OCI-LY3 (cell line): ENCODE measurements around the gene PLD6.

Source experiments
- H2AFZ ChIP-seq: fragments of 200-600, 300-600 bp; shearing (Covaris generic); 2 replicates; pipeline ENCODE4 v1.6.0; 2014; ENCODE audit warnings: antibody characterized with exemption, low read depth, low read length
- H3K27ac ChIP-seq: fragments of 200-600, 300-600 bp; sonication (generic); 2 replicates; pipeline ENCODE4 v1.5.1; 2014; ENCODE audit warnings: mild to moderate bottlenecking, low read length, moderate library complexity, mixed read lengths
- H3K27me3 ChIP-seq: fragments of 200-600, 300-600 bp; sonication (generic); 2 replicates; pipeline ENCODE4 v1.6.1; 2014; ENCODE audit warnings: low read depth, low read length, mixed read lengths
- H3K36me3 ChIP-seq: fragments of 200-600, 300-600 bp; sonication (generic); replicated peaks from 2 replicates; pipeline ENCODE3; 2014; ENCODE audit warnings: low read depth, low read length, mixed read lengths
- H3K4me1 ChIP-seq: fragments of 300-600, 200-600 bp; sonication (generic); 2 replicates; pipeline ENCODE4 v1.6.1; 2014; ENCODE audit warnings: low read length, mixed read lengths
- H3K4me2 ChIP-seq: fragments of 200-600, 300-600 bp; sonication (generic); 2 replicates; pipeline ENCODE4 v1.6.1; 2014; ENCODE audit warnings: low read length, mixed read lengths
- H3K4me3 ChIP-seq: fragments of 300-600, 200-600 bp; sonication (generic); 2 replicates; pipeline ENCODE4 v1.5.1; 2014; ENCODE audit warnings: antibody characterized with exemption, mild to moderate bottlenecking, low read length, moderate library complexity
- H3K79me2 ChIP-seq: fragments of 300-600, 200-600 bp; shearing (Covaris generic); 2 replicates; pipeline ENCODE4 v1.6.1; 2014; ENCODE audit warnings: mild to moderate bottlenecking, low read length, mixed read lengths
- H3K9ac ChIP-seq: fragments of 300-600, 200-600 bp; shearing (Covaris generic); 2 replicates; pipeline ENCODE4 v1.6.0; 2014; ENCODE audit warnings: mild to moderate bottlenecking, low read length, moderate library complexity
- H3K9me3 ChIP-seq: fragments of 200-600, 300-600 bp; shearing (Covaris generic); 2 replicates; pipeline ENCODE4 v1.6.1; 2014; ENCODE audit warnings: low read length, mixed read lengths; ENCODE audit not compliant: insufficient read depth
- H4K20me1 ChIP-seq: fragments of 200-600, 300-600 bp; sonication (generic); 2 replicates; pipeline ENCODE4 v1.6.1; 2016; ENCODE audit warnings: low read length, mixed read lengths; ENCODE audit not compliant: insufficient read depth
- EZH2phosphoT487 ChIP-seq: fragments of 200-600 bp; shearing (Covaris generic); IDR thresholded peaks from 2 replicates; pipeline ENCODE4 v1.6.1; 2018; ENCODE audit warnings: antibody characterized with exemption, mixed run types, low read depth
- TF ChIP-seq, protein P1 (sequence below): fragments of 200-600, 300-600 bp; sonication (generic); IDR thresholded peaks from 2 replicates; pipeline ENCODE4 v1.5.1; 2014; ENCODE audit warnings: antibody characterized with exemption, low read length, low read depth

The PLD6 gene

GRCh38 chr17:17252149-17252661 lies 46.1 kb upstream of the PLD6 start:
- Histone ChIP-seq H2AFZ (no peak overlapping the region), H3K27ac (no peak overlapping the region), H3K79me2 (no peaks in the 10 kb centered on the region), H3K4me1 (no peaks in the 10 kb centered on the region), H3K9me3 (no peaks in the 10 kb centered on the region), H3K36me3 (peaks cover 7% of the 10 kb centered on the region), H3K9ac (no peak overlapping the region), H3K4me3 (no peak overlapping the region), H3K27me3 (no peaks in the 10 kb centered on the region), H3K4me2 (no peak overlapping the region), H4K20me1 (no peaks in the 10 kb centered on the region)
- no peak for TF ChIP-seq EZH2phosphoT487
- TF ChIP-seq, protein P1, sequence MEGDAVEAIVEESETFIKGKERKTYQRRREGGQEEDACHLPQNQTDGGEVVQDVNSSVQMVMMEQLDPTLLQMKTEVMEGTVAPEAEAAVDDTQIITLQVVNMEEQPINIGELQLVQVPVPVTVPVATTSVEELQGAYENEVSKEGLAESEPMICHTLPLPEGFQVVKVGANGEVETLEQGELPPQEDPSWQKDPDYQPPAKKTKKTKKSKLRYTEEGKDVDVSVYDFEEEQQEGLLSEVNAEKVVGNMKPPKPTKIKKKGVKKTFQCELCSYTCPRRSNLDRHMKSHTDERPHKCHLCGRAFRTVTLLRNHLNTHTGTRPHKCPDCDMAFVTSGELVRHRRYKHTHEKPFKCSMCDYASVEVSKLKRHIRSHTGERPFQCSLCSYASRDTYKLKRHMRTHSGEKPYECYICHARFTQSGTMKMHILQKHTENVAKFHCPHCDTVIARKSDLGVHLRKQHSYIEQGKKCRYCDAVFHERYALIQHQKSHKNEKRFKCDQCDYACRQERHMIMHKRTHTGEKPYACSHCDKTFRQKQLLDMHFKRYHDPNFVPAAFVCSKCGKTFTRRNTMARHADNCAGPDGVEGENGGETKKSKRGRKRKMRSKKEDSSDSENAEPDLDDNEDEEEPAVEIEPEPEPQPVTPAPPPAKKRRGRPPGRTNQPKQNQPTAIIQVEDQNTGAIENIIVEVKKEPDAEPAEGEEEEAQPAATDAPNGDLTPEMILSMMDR, result no peak

- TF ChIP-seq, protein P1, result no peak
- TF ChIP-seq EZH2phosphoT487, result no peak
- peaks cover 5% of the 10 kb centered on the region for H3K36me3 ChIP-seq
Measured at GRCh38 chr17:17246879-17247278, 40.7 kb upstream of the PLD6 start.

GRCh38 chr17:17243163-17243562 lies 37.0 kb upstream of the PLD6 start:
- no peaks in the 10 kb centered on the region for H4K20me1 ChIP-seq
- no peak overlapping the region for H3K9ac ChIP-seq
- H3K9me3 ChIP-seq, result no peaks in the 10 kb centered on the region
- no peak overlapping the region for H3K27ac ChIP-seq
- no peaks in the 10 kb centered on the region for H3K79me2 ChIP-seq
- no peak for TF ChIP-seq EZH2phosphoT487
- TF ChIP-seq, protein P1, result no peak
- no peak overlapping the region for H3K4me2 ChIP-seq
- H3K27me3 ChIP-seq, result no peaks in the 10 kb centered on the region
- H3K4me3 ChIP-seq, result no peak overlapping the region
- no peak overlapping the region for H2AFZ ChIP-seq
- peaks cover 2% of the 10 kb centered on the region for H3K4me1 ChIP-seq
- H3K36me3 ChIP-seq, result peaks cover 5% of the 10 kb centered on the region

More at GRCh38 chr17:17246879-17247278, 40.7 kb upstream of the PLD6 start:
- H3K9ac ChIP-seq, result no peak overlapping the region
- H3K79me2 ChIP-seq, result no peaks in the 10 kb centered on the region
- no peaks in the 10 kb centered on the region for H4K20me1 ChIP-seq
- no peaks in the 10 kb centered on the region for H3K9me3 ChIP-seq
- H3K4me1 ChIP-seq, result no peaks in the 10 kb centered on the region
- H3K27me3 ChIP-seq, result no peaks in the 10 kb centered on the region
- no peak overlapping the region for H3K4me2 ChIP-seq
- H3K27ac ChIP-seq, result no peak overlapping the region
- H3K4me3 ChIP-seq, result no peak overlapping the region
- H2AFZ ChIP-seq, result no peak overlapping the region

DNA sequence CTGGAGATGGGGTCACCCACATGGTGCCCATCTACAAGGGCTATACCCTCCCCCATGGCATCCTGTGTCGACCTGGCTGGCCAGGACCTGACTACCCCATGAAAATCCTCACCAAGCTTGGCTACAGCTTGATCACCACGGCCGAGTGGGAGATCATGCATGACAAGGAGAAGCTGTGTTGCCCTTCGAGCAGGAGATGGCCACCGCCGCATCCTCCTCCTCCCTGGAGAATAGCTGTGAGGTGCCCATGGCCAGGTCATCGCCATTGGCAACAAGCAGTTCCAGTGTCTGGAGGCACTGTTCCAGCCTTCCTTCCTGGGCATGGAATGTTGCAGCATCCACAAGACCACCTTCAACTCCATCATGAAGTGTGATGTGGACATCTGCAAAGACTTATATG lies 36.1 kb upstream of the PLD6 start:
- Histone ChIP-seq H3K4me2 (no peak overlapping the region), H3K9ac (no peak overlapping the region), H2AFZ (no peak overlapping the region), H3K27me3 (no peaks in the 10 kb centered on the region), H4K20me1 (no peaks in the 10 kb centered on the region), H3K79me2 (no peaks in the 10 kb centered on the region), H3K4me1 (peaks cover 4% of the 10 kb centered on the region), H3K27ac (no peak overlapping the region), H3K4me3 (no peak overlapping the region), H3K9me3 (no peaks in the 10 kb centered on the region), H3K36me3 (peaks cover 5% of the 10 kb centered on the region)
- TF ChIP-seq, protein P1, result no peak
- TF ChIP-seq EZH2phosphoT487, result no peak
